ENCODE results near the gene INPP5K. TPM values are rescaled to one million over a fixed set of nuclear protein-coding genes. Genes with fewer than 3 reads are reported as not detected.
"Not testable (repeated sequence)": the region's sequence is repeated elsewhere in the genome, so short reads cannot be mapped to it uniquely, and the experiment has no call there.

The INPP5K gene
- total RNA-seq, 1 experiment from 2014 or later = 29.4 TPM

DNA sequence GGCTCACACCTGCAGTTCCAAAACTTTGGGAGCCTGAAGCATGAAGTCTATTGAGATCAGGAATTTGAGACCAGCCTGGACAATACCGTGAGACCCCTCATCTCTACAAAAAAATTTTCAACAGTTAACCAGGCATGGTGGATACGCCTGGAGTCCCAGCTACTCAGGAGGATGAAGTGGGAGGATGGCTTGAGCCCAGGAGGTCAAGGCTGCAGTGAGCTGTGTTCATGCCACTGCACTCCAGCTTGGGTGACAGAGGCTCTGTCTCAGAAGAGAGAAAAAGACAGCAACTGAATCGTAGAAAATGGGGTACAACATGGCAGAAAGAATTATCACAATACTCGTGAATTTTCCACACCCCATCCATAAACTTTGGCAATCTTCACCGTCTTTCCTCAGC is 63.6 kb downstream of the INPP5K start:
- Histone ChIP-seq H3T11ph (ENCODE audit: low read length) (no peak overlapping the region), H3K4me1 (ENCODE audit: insufficient read depth, low read length) (no peaks in the 10 kb centered on the region; the same call in 1 of the 2 replicates), H3K14ac (ENCODE audit: insufficient read depth, low read length) (no peak overlapping the region), H3K18ac (ENCODE audit: insufficient read length, low read depth, low read length) (no peak overlapping the region), H3K27me3 (ENCODE audit: insufficient read depth, low read length) (no peaks in the 10 kb centered on the region), H3K56ac (ENCODE audit: insufficient read length, low read depth, low read length) (no peak overlapping the region), H2BK120ac (ENCODE audit: low read depth, low read length, poor library complexity, severe bottlenecking) (no peak overlapping the region), H3K4ac (ENCODE audit: low read depth, low read length) (no peak overlapping the region), H2AK5ac (ENCODE audit: insufficient read length, low read length) (no peak overlapping the region), H3K9me3 (ENCODE audit: control insufficient read depth, low read depth, low read length) (no peaks in the 10 kb centered on the region), H4K91ac (ENCODE audit: insufficient read length, low read depth, low read length) (no peak overlapping the region), H3K27ac (ENCODE audit: insufficient read length, low read depth, low read length) (no peak overlapping the region), H4K8ac (replicated peaks; ENCODE audit: insufficient read length, low read depth, low read length) (no peak overlapping the region), H2BK20ac (ENCODE audit: low read depth, low read length, poor library complexity, severe bottlenecking) (no peak overlapping the region), H4K20me1 (ENCODE audit: control insufficient read depth, insufficient read depth, insufficient read length) (no peaks in the 10 kb centered on the region), H2BK5ac (ENCODE audit: insufficient read length, low read length) (no peak overlapping the region), H3K4me2 (ENCODE audit: insufficient read depth, insufficient read length, low read length) (no peak overlapping the region), H3K9ac (ENCODE audit: extremely low read depth, insufficient read length, low read length) (no peak overlapping the region), H3K23ac (ENCODE audit: insufficient read length, low read depth, low read length) (no peak overlapping the region), H3K23me2 (ENCODE audit: insufficient read length, low read depth, low read length, poor library complexity, severe bottlenecking) (peaks cover 8% of the 10 kb centered on the region), H3K79me1 (ENCODE audit: insufficient read depth, low read depth, low read length, poor library complexity, severe bottlenecking) (peaks cover 5% of the 10 kb centered on the region), H3K79me2 (ENCODE audit: insufficient read depth, low read length) (peaks cover 43% of the 10 kb centered on the region), H2BK15ac (ENCODE audit: low read depth, low read length) (no peak overlapping the region), H4K5ac (ENCODE audit: insufficient read length, low read depth, low read length) (no peak overlapping the region), H2BK12ac (ENCODE audit: insufficient read length, low read depth, low read length) (no peak overlapping the region), H2AFZ (ENCODE audit: low read length) (no peak overlapping the region)
- WGBS (ENCODE audit: extremely low coverage, insufficient read length, low lambda C conversion rate) = no CpG with 5 or more reads among the region's 5 CpGs
- DNase-seq = no peak
- peak overlapping the region in 1 of 2 experiments; percentile 17; a peak in 1 of 5 replicates for H3K4me3 Mint-ChIP-seq
- no peaks in the 10 kb centered on the region; the same call in 1 of the 2 replicates for H3K27me3 Mint-ChIP-seq (ENCODE audit: low read depth)
- no peak for TF ChIP-seq CTCF (conservative IDR thresholded peaks at IDR 0.05)
- peaks cover 14 to 38% (median 25%) of the 10 kb centered on the region in 3 experiments; a peak in 6 of 7 replicates for H3K36me3 Mint-ChIP-seq (ENCODE audit: insufficient read depth in 1 of 3, low read depth in 3 of 3)
- H3K4me1 Mint-ChIP-seq = peaks cover 12 to 14% of the 10 kb centered on the region in 2 experiments
- H3K9me3 Mint-ChIP-seq = no peaks in the 10 kb centered on the region
- H3K27ac Mint-ChIP-seq = peak overlapping the region in 1 of 3 experiments; percentile 81; a peak in 2 of 7 replicates

DNA sequence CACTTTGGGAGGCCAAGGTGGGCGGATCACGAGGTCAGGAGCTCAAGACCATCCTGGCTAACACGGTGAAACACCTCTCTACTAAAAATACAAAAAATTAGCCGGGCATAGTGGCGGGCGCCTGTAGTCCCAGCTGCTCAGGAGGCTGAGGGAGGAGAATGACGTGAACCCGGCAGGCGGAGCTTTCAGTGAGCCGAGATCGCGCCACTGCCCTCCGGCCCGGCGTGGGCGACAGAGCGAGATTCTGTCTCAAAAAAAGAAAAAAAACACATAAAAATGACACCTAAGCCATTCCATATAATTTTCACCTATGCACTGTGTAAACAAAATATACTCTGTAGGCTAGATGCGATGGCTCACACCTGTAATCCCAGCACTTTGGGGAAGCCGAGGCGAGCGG is 66.2 kb downstream of the INPP5K start:
- not testable (repeated sequence) for H2BK120ac ChIP-seq (ENCODE audit: low read depth, low read length, poor library complexity, severe bottlenecking); H3K9me3 ChIP-seq (ENCODE audit: control insufficient read depth, low read depth, low read length); H3K4me1 ChIP-seq (ENCODE audit: insufficient read depth, low read length); H3K9ac ChIP-seq (ENCODE audit: extremely low read depth, insufficient read length, low read length); H2BK20ac ChIP-seq (ENCODE audit: low read depth, low read length, poor library complexity, severe bottlenecking); H4K91ac ChIP-seq (ENCODE audit: insufficient read length, low read depth, low read length); H3K27me3 Mint-ChIP-seq (ENCODE audit: low read depth); H3K4ac ChIP-seq (ENCODE audit: low read depth, low read length); H4K20me1 ChIP-seq (ENCODE audit: control insufficient read depth, insufficient read depth, insufficient read length); H2AFZ ChIP-seq (ENCODE audit: low read length); H3K4me3 Mint-ChIP-seq; H3K27ac ChIP-seq (ENCODE audit: insufficient read length, low read depth, low read length); H3K18ac ChIP-seq (ENCODE audit: insufficient read length, low read depth, low read length); H2AK5ac ChIP-seq (ENCODE audit: insufficient read length, low read length); H2BK5ac ChIP-seq (ENCODE audit: insufficient read length, low read length); H3K56ac ChIP-seq (ENCODE audit: insufficient read length, low read depth, low read length); DNase-seq; H3K27ac Mint-ChIP-seq; H2BK15ac ChIP-seq (ENCODE audit: low read depth, low read length); H3K14ac ChIP-seq (ENCODE audit: insufficient read depth, low read length); H3K4me2 ChIP-seq (ENCODE audit: insufficient read depth, insufficient read length, low read length); H3K9me3 Mint-ChIP-seq; H3K23ac ChIP-seq (ENCODE audit: insufficient read length, low read depth, low read length); H3K23me2 ChIP-seq (ENCODE audit: insufficient read length, low read depth, low read length, poor library complexity, severe bottlenecking); H3K27me3 ChIP-seq (ENCODE audit: insufficient read depth, low read length); H4K5ac ChIP-seq (ENCODE audit: insufficient read length, low read depth, low read length); H2BK12ac ChIP-seq (ENCODE audit: insufficient read length, low read depth, low read length); H3T11ph ChIP-seq (ENCODE audit: low read length); H3K79me1 ChIP-seq (ENCODE audit: insufficient read depth, low read depth, low read length, poor library complexity, severe bottlenecking); H4K8ac ChIP-seq (replicated peaks; ENCODE audit: insufficient read length, low read depth, low read length)
- no CpG with 5 or more reads among the region's 21 CpGs for WGBS (ENCODE audit: extremely low coverage, insufficient read length, low lambda C conversion rate)
- Mint-ChIP-seq H3K4me1 (peaks cover 15 to 16% of the 10 kb centered on the region in 2 experiments), H3K36me3 (ENCODE audit: insufficient read depth in 1 of 3, low read depth in 3 of 3) (peaks cover 15 to 47% (median 25%) of the 10 kb centered on the region in 3 experiments; a peak in 6 of 7 replicates)
- H3K79me2 ChIP-seq (ENCODE audit: insufficient read depth, low read length) = peaks cover 52% of the 10 kb centered on the region

Measured in H9 (cell line).